ENCODE results near the gene FBRS. TPM values are rescaled to one million over a fixed set of nuclear protein-coding genes. Genes with fewer than 3 reads are reported as not detected.
A peak's percentile ranks its signal among the peaks of the same experiment; 100 is the strongest.
"Not testable (repeated sequence)": the region's sequence is repeated elsewhere in the genome, so short reads cannot be mapped to it uniquely, and the experiment has no call there.

The FBRS gene
- total RNA-seq, 4 donors from 2014 or later = 19.9 to 52.1 (median 32.8) TPM

DNA sequence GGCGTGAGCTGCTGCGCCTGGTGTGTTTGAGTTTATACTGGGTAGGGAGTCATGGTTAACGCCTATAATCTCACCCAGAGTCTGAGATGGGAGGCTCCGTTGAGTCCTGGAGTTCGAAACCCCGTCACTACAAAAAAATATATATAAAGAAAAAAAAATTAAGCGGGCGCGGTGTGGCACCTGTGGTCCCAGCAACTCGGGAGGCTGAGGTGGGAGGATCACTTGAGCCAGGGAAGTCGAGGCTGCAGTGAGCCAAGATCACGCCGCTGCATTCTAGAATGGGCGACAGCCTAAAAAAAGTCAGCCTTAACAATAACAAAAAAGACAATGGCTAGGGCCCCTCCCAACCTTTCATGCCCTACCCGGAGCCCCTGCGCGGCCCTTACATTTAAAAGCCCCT, 24.7 kb upstream of the FBRS start:
- H3K36me3 ChIP-seq = no peaks in the 10 kb centered on the region
- peak overlapping the region; percentile 42 to 65 for H3K4me3 ChIP-seq
- no peaks in the 10 kb centered on the region for H3K27me3 ChIP-seq
- H3K4me1 ChIP-seq = peaks cover 0 to 29% (median 5%) of the 10 kb centered on the region in 3 donors
- no peaks in the 10 kb centered on the region for H3K9me3 ChIP-seq
- H3K27ac ChIP-seq = peak overlapping the region; percentile 75 to 92 (median 90)
- TF ChIP-seq, protein P1, sequence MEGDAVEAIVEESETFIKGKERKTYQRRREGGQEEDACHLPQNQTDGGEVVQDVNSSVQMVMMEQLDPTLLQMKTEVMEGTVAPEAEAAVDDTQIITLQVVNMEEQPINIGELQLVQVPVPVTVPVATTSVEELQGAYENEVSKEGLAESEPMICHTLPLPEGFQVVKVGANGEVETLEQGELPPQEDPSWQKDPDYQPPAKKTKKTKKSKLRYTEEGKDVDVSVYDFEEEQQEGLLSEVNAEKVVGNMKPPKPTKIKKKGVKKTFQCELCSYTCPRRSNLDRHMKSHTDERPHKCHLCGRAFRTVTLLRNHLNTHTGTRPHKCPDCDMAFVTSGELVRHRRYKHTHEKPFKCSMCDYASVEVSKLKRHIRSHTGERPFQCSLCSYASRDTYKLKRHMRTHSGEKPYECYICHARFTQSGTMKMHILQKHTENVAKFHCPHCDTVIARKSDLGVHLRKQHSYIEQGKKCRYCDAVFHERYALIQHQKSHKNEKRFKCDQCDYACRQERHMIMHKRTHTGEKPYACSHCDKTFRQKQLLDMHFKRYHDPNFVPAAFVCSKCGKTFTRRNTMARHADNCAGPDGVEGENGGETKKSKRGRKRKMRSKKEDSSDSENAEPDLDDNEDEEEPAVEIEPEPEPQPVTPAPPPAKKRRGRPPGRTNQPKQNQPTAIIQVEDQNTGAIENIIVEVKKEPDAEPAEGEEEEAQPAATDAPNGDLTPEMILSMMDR (IDR thresholded peaks at IDR 0.05) = no peak
- TF ChIP-seq POLR2A (IDR thresholded peaks at IDR 0.05) (no peak), EP300 (IDR thresholded peaks at IDR 0.05) (no peak), POLR2AphosphoS5 (IDR thresholded peaks at IDR 0.05) (no peak)
- ATAC-seq = no peak
- WGBS, 2 donors (ENCODE audit: low coverage in 1 of 2) = 80 to 91% methylated on average over 8 to 13 of the region's 17 CpGs

DNA sequence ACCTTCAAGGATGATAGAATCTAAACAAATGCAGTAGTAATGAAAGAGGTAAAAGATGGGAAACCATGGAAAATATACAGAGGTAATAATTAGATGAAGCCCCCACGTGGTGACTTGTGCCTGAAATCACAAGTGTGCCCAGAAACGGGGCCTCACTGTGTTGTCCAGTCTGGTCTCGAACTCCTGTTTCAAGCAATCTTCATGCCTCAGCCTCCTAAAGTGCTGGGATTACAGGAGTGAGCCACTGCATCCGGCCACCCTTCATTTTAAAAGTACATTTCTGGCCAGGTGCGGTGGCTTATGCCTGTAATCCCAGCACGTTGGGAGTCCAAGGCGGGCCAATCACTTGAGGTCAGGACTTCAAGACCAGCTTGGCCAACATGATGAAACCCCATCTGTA, 21.6 kb upstream of the FBRS start:
- H3K4me3 ChIP-seq = no peak overlapping the region
- H3K4me1 ChIP-seq = peaks cover 0 to 27% (median 5%) of the 10 kb centered on the region in 3 donors
- TF ChIP-seq POLR2AphosphoS5 (IDR thresholded peaks at IDR 0.05) = no peak
- TF ChIP-seq, protein P1 (IDR thresholded peaks at IDR 0.05) = no peak
- TF ChIP-seq EP300 (IDR thresholded peaks at IDR 0.05) = no peak
- WGBS, 2 donors (ENCODE audit: low coverage in 1 of 2) = 84 to 85% methylated on average over 4 of the region's 7 CpGs
- no peaks in the 10 kb centered on the region for H3K9me3 ChIP-seq
- no peaks in the 10 kb centered on the region for H3K27me3 ChIP-seq
- no peaks in the 10 kb centered on the region for H3K36me3 ChIP-seq
- no peak overlapping the region for H3K27ac ChIP-seq
- ATAC-seq = no peak

DNA sequence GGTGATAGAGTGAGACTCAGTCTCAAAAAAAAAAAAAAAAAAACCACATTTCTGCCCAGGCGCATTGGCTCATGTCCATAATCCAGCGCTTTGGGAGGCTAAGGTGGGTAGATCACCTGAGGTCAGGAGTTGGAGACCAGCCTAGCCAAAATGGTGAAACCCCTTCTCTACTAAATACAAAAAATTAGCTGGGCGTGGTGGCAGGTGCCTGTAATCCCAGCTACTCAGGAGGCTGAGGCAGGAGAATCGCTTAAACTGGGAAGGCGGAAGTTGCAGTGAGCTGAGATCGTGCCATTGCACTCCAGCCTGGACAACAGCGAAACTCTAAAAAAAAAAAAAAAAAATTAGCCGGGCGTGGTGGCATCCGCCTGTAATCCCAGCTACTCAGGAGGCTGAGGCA, 21.1 kb upstream of the FBRS start:
- not testable (repeated sequence) for H3K4me3 ChIP-seq, H3K36me3 ChIP-seq, H3K27ac ChIP-seq, H3K9me3 ChIP-seq, ATAC-seq, H3K27me3 ChIP-seq
- WGBS, 2 donors (ENCODE audit: low coverage in 1 of 2) = 77% methylated on average over 2 of the region's 10 CpGs; no CpG with 5 or more reads in 1 of the 2 donors
- peaks cover 0 to 27% (median 5%) of the 10 kb centered on the region in 3 donors for H3K4me1 ChIP-seq

DNA sequence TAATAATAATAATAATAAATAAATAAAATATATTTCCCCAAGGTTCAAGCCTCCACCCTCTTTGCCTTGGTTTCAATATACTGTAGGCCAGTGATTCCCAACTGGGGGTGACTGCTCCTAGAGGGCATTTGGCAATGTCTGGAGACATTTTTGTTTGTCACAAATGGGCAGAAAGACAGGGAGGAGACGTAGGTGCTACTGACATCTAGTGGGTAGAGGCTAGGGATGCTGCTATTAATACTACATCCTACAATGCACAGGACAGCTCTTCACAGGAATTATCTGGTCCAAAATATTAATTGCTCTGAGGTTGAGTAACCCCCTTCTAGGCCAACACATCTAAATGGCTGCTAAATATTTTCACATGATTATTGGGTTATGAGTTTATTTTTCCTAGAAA, 20.3 kb upstream of the FBRS start:
- Histone ChIP-seq H3K27me3 (no peaks in the 10 kb centered on the region), H3K4me3 (no peak overlapping the region), H3K9me3 (no peaks in the 10 kb centered on the region), H3K27ac (no peak overlapping the region), H3K4me1 (peaks cover 0 to 27% (median 5%) of the 10 kb centered on the region in 3 donors), H3K36me3 (no peaks in the 10 kb centered on the region)
- 0% methylated on average over 1 of the region's 1 CpG for WGBS, 2 donors (ENCODE audit: low coverage in 1 of 2)
- TF ChIP-seq, protein P1 (IDR thresholded peaks at IDR 0.05) = peak in 1 of 4 experiments; percentile 11
- TF ChIP-seq EP300 (IDR thresholded peaks at IDR 0.05) = no peak
- no peak for ATAC-seq

DNA sequence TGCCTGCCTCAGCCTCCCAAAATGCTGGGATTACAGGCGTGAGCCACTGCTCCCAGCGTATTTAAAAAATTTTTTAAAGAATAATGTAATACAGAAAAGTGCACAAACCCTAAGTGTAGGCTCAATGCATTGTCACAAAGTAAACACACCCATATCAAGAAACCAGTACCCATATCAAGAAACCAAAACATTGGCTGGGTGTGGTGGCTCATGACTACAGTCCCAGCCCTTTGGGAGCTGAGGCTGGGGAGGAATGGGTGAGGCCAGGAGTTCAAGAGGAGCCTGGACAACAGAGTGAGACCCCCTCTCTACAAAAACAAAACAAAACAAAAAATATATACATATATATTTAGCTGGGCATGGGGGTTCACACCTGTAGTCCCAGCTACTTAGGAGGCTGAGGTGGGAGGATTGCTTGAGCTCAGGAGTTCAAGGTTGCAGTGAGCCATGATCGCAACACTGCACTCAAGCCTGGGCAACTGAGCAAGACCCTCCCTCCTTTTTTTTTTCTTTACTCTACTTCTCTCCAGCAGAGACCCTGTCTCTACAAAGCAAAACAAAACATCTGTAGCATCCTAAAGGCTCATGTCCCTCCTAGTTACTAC, 16.8 kb upstream of the FBRS start:
- no peak for ATAC-seq
- no peaks in the 10 kb centered on the region for H3K9me3 ChIP-seq
- H3K4me3 ChIP-seq = no peak overlapping the region
- WGBS, 2 donors (ENCODE audit: low coverage in 1 of 2) = 100% methylated on average over 1 of the region's 3 CpGs
- TF ChIP-seq, protein P1 (IDR thresholded peaks at IDR 0.05) = no peak
- TF ChIP-seq POLR2AphosphoS5 (IDR thresholded peaks at IDR 0.05) = no peak
- TF ChIP-seq POLR2A (IDR thresholded peaks at IDR 0.05) = no peak
- no peak for TF ChIP-seq EP300 (IDR thresholded peaks at IDR 0.05)
- no peaks in the 10 kb centered on the region for H3K36me3 ChIP-seq
- H3K27ac ChIP-seq = no peak overlapping the region
- no peaks in the 10 kb centered on the region for H3K4me1 ChIP-seq
- H3K27me3 ChIP-seq = no peaks in the 10 kb centered on the region

Data from gastroesophageal sphincter (tissue), 4 donors.